HL-60/S4 treated with phorbol 12-myristate 13-acetate at 8.2 ng/mL for 4 days and 3 days (cell line): Measurements from ENCODE around the gene NPEPL1.
"Not testable (repeated sequence)": the region's sequence is repeated elsewhere in the genome, so short reads cannot be mapped to it uniquely, and the experiment has no call there.

Source experiments
- in situ Hi-C: fragments of 300-500 bp; cut with MboI; formaldehyde crosslinking; loops from 2 replicates; pipeline ENCODE4 v1.15.0; 2022; ENCODE audit warnings: low sequenced_read_pairs

The NPEPL1 gene

DNA sequence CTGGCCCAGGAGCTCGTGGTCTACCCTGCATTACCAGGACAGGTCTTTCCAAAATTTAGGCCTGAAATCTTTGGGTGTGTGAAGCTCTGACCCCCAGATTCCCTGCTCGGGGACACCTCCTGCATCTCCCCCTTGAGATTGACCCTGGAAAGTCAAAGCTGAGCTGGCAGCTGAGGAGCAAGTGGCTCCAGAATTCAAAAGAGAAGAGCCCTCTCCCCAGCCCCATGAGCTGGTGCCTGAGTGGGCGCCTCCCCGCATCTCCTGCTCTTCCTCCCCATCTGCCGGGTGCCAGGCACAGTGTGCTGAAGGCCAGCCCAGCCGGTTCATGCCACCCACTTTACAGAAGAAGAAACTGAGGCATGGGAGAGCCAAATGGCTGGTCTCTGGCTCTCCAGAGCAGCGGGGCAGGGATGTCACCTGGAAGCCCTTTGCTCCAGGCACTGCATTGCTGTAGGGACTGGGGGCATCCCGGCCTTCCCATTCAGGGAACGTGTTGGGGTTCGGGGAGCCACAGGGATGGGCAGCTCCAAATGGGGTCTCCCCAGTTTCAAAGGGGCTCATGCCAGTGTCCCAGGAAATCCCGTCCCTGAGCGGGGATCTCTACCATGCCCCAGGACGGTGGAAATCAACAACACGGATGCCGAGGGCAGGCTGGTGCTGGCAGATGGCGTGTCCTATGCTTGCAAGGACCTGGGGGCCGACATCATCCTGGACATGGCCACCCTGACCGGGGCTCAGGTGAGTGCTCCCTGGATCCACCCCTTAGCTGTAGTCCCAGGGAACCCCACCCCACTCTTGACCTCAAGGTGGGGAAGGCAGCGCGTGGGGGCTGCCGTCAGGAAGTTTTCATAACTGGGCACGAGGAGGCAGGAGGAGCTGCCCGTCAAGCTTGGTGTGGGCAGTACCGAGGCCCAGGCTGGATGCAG is 20.5 kb downstream of the NPEPL1 start:
- in situ Hi-C loops: no loop called here

DNA sequence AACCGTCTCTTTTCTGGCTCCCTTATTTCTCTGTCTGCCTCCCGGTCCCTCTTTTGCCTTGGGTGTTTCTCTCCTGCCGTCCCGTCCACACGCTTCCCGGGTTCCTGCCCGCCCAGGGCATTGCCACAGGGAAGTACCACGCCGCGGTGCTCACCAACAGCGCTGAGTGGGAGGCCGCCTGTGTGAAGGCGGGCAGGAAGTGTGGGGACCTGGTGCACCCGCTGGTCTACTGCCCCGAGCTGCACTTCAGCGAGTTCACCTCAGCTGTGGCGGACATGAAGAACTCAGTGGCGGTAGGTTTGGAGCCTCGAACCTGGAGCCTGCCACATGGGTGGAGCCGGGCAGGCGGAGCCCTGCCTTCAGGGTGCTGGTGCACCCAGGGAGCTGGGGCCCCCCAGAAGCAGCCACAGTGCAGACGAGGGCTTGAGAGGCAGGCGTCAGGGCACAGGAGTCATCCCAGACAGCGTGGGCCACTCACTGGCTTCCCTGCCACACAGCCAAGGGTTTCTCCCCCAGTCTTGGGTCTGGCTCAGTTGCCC is 21.3 kb downstream of the NPEPL1 start:
- in situ Hi-C loops: no loop called here

DNA sequence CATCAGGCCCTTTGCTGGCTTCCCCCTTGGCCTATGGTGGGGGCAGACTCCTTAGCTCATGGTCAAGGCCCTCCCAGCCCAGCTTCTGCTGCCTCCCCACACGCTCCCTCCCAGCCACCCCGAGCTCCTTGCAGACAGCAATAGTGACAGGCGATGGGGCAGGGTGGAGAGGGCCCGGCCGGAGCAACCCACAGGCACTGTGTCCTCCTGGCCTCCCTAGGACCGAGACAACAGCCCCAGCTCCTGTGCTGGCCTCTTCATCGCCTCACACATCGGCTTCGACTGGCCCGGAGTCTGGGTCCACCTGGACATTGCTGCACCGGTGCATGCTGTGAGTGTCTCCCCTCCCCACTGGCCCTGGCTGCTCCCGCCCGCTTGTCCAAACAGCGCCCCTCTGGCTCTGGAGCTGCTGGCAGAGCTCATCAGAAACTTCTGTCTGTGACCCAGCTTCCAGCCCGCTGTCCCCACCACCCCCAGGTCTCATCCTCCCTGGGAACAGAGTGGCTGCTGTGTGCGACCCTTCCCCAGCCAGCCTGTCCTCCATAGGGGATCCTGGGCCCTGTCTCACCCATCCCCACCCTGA is 21.8 kb downstream of the NPEPL1 start:
- in situ Hi-C loops: no loop called here

DNA sequence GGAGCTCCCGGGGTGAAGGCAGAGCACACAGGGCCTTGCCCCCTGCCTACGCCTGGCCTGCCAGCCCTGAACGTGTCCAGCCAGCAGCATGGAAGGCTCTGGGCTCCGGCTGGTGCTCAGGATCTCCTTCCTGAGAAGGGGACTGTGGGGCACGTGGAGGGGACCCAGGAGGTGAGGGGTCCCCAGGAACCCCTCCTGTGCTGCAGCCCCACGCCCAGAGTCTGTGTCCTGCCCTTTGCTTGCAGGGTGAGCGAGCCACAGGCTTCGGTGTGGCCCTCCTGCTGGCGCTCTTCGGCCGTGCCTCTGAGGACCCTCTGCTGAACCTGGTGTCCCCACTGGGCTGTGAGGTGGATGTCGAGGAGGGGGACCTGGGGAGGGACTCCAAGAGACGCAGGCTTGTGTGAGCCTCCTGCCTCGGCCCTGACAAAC is 22.3 kb downstream of the NPEPL1 start:
- in situ Hi-C loops: no loop called here

DNA sequence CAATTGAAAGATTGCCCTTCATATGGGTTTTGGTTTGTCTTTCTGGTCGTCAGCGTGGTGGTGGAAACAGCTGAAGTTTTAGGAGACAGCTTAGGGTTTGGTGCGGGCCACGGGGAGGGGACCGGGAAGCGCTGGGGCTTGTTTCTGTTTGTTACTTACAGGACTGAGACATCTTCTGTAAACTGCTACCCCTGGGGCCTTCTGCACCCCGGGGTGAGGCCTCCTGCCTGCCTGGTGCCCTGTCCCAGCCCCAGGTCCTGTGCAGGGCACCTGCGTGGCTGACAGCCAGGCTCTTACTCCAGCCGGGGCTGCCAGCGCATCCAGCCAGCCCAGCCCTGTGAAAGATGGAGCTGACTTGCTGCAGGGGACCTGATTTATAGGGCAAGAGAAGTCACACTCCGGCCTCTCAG is 22.8 kb downstream of the NPEPL1 start:
- in situ Hi-C loops: no loop called here

DNA sequence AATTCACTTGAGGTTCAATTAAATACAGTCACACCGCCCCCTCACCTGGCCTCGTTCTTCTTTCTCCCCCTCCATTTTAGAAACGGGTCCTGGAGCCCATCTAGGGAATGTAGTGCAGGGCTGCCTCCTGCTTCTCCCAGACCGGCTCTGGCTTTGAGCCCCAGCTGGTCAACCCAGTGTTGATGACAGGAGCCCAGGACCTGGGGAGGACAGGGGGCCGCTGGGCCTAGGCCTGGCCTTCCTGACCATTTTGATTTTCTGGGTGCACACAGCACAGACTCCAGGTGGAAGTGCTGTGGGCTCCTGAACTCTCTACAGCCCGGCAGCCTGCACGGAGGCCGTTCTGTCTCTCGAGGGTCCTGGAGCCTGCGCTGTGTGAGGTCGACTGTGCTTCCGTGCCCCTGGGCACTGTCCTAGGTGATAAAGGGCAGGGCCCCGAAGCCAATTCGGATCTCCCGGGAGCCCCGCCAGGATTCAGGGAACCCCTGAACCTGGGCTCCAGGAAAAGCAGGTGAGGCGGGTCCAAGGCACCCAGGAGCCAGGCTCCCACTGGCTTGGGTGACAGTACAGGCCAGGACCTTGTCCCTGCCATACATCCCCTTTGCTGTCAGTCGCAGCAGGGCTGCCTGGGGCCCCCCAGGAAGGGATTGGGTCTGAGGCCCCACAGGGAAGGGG is 23.3 kb downstream of the NPEPL1 start:
- in situ Hi-C loops: no loop called here

DNA sequence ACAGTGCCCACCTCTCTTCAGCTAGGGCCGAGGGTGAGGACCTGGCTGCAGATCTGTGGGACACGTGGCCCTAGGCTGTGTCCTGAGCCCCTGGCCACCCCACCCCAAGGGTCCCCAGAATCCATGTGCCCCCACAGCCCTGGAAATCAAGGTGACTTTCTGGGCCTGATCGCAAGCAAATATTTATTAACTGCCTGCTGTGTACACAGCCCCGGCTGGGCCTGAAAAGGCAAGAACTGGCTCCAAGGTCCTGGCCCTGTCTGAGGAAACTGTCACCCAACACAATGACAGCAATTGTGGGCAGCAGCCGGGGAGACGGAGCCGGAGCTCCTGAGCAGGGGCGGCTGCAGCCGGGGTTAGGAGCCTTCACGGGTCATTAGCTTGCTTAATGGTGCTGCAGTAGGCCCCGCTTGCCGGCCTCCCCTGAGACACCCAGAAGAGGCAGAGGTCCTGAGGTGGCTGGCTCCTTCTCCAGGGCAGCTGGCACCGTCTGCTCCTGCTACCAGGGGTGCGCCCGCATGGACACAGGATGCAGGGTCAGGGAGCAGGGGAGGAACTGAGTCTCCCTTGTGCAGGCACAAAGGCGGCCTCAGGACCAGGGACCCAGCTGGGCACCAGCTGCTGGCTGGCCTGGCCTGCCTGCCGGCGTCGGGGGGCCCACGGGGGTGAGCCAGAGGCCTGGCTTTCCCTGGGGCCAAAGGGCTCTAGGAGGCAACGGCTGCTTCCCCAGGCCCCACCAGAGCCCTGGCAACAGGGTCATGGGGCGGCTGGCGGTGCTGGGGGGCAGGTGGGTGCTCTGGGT is 24.1 kb downstream of the NPEPL1 start:
- in situ Hi-C loops: no loop called here

DNA sequence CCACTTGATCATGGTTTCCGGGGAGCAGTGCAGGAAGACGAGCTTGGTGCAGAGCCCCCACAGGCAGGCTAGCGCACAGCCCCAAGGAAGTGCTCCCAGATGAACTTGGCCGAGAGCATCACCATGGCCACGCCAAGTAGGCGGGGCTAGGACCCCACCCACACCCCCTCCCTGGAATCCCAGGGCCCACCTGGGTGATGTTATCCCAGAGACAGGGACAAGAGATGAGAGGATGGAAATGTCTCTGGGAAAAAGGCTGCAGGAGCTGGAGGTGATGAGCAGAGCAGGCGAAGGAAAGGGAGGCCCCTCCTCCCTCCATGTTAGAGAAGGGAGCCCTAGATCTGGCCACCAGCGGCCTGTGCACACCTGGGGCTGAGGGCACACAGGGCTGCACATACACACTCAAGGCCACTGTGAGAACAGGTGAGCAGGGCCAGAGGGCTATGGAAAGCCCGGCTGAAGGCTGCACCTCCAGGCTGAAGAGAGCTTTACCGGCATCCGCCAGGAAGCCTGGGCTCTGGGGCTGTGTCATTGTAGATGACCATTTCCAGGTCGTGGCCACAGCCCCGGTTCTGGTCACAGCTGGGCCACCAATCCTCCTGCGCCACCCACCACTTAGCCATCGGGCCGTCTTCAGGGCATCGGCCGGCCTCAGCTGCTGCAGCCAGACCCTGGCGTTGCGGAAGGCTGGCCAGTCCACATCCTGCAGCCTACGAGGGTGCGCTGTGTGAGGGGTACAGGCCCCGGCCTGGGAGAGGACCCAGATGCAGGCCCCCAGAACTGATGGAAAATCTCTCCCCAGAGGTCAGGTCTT is 24.9 kb downstream of the NPEPL1 start:
- in situ Hi-C loops: no loop called here

DNA sequence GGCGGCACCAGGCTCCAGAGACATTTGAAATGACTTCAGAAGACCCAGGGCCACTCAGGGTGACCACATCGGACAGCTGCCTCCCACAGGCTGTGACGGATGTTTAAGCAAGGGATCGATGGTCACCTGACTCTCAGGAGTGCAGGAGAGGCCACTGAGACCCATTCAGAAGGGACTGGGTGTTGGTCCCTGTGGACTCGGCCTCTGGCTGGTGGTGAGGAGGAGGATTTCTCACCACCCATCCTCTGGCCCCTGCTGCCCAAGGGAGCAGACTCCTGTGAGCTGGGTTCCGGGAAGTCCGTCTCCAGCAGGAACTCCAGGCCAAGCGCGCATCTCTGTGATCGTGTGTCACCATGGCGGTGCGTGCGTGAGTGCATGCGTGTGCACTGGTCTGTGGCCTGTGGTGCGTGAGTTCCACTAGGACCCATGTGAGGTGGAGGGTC is 25.5 kb downstream of the NPEPL1 start:
- in situ Hi-C loops: no loop called here

DNA sequence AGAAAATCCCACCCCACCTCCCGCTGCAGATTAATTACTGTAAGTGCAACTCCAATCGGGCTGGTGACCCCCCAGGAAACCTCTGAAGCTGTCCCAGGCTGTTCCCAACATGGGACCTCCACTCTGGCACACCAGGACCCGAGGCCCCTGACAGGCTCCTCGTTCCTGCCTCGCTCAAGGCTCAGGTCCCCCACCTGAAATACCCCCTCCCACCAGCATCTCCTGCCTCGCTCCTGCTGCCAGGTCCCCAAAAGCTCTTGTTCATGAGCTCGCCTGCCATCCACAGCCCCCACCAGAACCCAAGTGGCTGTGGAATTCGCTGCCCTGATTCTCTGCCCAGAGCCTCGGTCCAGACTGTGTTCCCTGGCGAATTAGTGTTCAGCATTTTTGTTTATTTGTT is 26.1 kb downstream of the NPEPL1 start:
- in situ Hi-C loops: no loop called here

DNA sequence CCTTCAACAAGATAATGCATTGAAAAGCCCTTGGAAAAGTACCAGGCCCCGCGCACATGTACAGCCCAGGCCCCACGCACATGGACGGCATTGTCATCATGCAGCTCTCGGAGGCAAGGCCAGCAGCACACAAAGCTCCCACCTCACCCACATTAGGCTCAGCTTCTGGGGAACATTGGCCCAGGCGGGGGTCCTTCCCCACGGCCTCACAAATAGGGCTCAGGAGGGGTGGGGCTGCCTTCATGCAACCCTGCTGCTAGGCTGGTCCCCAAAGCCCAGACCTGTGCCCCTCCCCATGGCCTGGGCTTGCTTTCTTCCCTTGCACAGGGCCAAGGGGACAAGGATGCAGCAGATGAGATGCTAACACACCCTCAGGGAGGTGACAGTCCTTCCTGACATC is 26.7 kb downstream of the NPEPL1 start:
- in situ Hi-C loops: no loop called here

DNA sequence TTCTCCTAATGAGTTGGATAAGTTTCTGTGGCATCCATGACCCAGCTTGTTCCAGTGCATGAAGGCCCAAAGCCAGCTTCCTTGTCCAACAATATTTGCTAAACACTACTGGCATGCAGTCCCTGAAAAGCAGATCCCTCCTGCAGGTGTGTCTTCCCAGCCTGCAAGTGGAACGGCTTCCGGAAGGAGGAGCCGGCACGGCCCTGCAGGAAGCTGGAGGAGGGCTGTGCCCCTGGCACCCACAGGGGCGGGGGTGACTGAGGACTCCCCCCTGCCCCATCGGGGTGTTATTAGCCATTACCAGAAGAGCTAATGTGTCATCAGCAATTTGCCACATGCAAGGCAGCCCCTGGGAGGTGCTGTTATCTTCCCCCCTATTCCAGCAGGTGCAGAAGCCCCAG is 27.4 kb downstream of the NPEPL1 start:
- in situ Hi-C loops: no loop called here

DNA sequence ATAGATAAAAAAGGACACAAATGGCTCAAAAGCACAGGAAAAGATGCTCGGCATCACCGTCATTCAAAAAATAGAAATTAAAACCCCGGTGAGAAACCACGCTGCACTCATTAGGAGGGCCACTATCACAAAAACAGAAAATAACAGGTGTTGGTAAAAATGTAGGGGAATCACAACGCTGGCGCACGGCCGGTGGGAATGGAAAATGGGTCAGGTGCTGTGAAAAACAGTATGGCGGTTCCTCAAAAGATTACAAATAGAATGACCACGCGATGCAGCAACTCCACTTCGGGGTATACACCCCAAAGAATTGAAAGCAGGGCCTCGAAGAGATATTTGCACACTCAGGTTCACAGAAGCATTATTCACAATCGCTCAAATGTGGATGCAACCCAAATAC is 28.3 kb downstream of the NPEPL1 start:
- in situ Hi-C loops: no loop called here

DNA sequence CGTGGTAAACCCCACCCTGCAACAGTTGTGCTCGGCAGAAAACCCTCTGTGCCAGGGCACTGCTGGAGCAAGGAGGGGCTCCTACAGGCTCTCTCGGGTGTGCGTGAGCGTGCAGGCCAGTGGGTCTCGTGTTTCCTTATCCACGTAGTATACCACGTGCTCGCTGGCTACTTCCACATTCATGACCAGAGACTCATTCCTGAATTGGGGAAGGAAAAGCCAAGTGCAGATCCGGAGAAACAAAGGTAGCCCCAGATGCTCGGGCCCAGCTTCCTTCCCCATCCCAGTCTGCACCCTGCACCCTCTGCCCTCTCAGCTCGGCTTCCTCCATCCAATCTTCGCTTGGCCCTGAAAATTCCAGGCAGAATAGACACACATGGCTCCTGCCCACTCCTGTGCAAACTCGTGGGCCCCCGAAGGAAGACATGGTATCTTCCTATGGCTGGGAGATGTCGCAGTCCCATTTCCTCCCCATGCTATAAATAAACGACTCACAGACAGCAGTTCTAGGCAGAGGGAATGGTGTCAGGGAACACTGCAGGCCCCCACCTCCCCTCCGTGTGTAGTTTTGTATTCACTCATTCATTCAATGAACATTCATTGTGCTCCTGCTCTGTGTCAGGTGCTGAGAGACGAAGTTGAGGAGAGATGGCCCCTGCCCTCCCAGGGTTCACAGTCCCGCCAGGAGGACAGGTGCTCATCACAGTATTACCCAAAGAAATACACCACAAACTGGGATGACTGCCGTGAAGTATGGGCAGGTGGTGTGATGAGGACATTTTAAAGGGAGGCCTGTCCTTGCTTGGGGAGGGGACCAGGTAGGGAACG is 29.6 kb downstream of the NPEPL1 start:
- in situ Hi-C loops: no loop called here

DNA sequence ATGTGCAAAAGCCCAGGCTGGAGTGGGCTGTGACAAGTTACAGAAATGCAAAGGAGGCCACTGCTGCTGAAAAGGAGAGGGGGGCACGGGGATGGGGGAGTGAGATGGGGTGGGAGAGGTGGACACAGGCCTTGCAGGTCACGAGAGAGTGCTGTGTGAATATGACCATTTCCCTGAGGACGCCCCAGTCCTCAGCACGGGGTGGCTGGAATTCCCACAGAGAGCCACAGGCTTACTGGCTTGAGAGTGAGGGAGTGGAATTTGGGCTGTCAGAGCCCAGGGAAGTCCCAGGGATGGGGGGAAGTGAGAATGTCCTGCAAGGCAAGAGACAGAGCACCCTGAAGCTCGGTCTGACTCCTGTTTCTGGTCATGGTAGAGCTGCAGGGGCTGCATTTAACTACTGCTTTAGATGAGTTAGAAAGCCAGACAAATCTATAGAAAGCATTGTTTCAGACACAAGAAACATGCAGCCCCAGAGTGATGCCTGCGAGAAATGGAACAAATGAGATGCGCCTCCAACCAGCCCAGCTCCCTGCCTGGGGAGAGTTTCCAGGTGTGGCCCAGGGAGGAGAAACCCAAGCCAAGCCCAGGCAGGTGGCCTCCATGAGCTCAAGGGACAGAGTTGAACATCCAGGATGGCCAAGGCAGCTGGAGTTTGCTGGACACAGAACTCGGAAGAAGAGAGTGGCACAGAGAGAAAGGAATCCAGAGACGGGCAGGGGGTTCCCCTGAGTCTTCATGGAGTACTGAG is 30.5 kb downstream of the NPEPL1 start:
- in situ Hi-C loops: no loop called here

DNA sequence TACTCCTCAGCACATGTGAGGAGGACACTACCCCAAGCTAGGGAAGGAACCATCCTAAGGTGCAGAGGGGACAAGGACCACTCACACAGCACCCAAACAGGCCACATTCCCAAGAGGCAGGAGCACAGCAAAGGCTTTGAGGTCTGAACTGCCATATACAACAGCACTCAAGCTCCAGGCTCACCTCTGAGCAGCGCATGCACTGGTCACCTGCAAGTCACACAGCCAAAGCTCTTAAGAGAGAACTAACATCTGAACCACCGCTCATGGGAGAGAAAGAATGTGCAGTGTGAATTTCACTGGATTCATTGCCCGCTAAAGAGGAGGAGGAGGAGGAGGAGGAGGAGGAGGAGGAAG is 31.0 kb downstream of the NPEPL1 start:
- in situ Hi-C loops: no loop called here

DNA sequence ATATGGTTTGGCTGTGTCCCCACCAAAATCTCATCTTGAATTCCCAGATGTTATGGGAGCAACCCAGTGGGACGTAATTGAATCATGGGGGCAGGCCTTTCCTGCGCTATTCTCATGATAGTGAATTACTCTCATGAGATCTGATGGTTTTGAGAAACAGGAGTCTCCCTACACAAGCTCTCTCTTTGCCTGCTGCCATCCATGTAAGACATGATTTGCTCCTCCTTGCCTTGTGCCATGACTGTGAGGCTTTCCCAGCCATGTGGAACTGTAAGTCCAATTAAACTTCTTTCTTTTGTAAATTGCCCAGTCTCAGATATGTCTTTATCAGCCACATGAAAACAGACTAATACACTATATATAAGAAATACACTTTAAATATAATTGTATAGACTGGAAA is 33.6 kb downstream of the NPEPL1 start:
- in situ Hi-C loops: not testable (repeated sequence)

DNA sequence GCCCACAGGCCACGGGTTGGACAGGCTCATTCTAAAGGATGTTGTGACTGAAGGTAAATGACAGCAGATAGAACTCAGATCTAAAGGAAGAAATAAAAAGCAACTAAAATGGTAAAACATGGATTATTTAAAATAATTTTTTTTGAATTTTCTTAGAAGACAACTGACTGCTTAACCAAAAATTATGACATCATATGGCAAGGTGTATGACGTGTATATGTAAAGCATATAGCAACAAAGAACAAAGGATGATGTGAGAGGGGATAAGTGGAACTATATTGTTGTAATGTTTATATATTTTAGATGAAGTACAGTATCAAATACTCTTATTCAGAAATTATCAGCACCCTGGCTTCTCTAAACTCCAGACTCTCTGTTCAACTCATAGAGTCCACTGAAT is 38.6 kb downstream of the NPEPL1 start:
- in situ Hi-C loops: no loop called here
